ENCODE measurements around the gene DYNLRB1.

Gene DYNLRB1

DNA sequence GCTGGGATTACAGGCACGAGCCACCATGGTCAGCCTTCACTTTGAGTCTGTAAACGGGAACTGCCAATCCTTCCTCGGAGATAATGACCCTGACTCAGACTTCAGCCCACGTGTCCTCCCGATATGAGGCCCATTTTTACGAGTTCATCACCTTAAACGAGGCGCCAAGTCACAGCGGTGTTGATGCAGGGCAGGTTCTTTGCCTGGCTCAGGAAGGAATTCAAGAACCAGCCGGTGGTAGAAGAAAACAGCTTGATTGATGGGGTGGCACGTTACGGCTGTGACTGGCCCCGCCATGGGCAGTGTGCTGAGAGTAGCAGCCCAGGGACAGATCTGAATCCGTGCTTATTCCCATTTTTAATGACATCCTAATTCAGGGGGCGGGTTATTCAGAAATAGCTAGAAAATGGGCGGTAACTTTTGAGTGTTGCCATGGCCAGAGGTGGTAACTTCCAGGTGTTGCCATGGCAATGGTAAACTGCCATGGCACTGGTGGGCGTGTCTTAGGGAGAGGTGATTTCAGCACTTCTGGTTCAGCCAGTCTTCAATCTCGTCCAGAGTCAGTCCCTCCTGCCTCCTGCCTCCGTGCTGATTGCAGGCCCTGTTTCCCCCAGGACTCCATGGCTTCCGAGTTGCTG is 33.2 kb downstream of the DYNLRB1 start:
- TF ChIP-seq, protein P1, sequence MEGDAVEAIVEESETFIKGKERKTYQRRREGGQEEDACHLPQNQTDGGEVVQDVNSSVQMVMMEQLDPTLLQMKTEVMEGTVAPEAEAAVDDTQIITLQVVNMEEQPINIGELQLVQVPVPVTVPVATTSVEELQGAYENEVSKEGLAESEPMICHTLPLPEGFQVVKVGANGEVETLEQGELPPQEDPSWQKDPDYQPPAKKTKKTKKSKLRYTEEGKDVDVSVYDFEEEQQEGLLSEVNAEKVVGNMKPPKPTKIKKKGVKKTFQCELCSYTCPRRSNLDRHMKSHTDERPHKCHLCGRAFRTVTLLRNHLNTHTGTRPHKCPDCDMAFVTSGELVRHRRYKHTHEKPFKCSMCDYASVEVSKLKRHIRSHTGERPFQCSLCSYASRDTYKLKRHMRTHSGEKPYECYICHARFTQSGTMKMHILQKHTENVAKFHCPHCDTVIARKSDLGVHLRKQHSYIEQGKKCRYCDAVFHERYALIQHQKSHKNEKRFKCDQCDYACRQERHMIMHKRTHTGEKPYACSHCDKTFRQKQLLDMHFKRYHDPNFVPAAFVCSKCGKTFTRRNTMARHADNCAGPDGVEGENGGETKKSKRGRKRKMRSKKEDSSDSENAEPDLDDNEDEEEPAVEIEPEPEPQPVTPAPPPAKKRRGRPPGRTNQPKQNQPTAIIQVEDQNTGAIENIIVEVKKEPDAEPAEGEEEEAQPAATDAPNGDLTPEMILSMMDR (IDR thresholded peaks at IDR 0.05; ENCODE audit: low read depth, low read length), result no peak
- no peak for TF ChIP-seq POLR2A (IDR thresholded peaks at IDR 0.05; ENCODE audit: extremely low read depth, insufficient read length)
- TF ChIP-seq, protein P2, sequence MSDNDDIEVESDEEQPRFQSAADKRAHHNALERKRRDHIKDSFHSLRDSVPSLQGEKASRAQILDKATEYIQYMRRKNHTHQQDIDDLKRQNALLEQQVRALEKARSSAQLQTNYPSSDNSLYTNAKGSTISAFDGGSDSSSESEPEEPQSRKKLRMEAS (IDR thresholded peaks at IDR 0.05; ENCODE audit: low read depth, low read length), result no peak
- TF ChIP-seq MYC (IDR thresholded peaks at IDR 0.05; ENCODE audit: low read depth, low read length), result no peak
- DNase-seq (ENCODE audit: low read depth), result peak; percentile 15
- no peak overlapping the region for H3K4me3 ChIP-seq (ENCODE audit: low read depth, low read length)

DNA sequence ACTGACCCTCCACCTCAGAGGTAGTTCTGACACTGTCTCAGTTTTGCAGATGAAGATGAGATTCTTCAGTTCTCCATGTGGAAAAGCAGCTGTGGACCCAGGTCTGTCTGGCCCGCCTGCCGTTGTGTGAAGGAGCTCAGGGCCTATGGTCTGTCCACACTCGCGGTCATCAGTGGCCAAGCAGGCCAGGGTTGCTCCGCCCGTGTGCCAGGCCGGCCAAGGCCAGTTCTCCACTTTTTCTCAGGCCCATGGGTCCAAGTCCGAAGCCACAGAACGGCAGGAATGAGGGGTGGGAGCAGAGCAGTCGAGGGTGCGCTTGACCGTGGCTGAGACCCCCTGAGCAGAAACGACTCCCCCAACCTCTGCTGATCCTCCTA is 33.7 kb downstream of the DYNLRB1 start:
- no peak overlapping the region for H3K4me3 ChIP-seq (ENCODE audit: low read depth, low read length)
- no peak for DNase-seq (ENCODE audit: low read depth)
- TF ChIP-seq, protein P2 (IDR thresholded peaks at IDR 0.05; ENCODE audit: low read depth, low read length), result no peak
- TF ChIP-seq POLR2A (IDR thresholded peaks at IDR 0.05; ENCODE audit: extremely low read depth, insufficient read length), result no peak
- TF ChIP-seq, protein P1 (IDR thresholded peaks at IDR 0.05; ENCODE audit: low read depth, low read length), result no peak
- TF ChIP-seq MYC (IDR thresholded peaks at IDR 0.05; ENCODE audit: low read depth, low read length), result no peak

GRCh38 chr20:34552569-34552968 is 36.3 kb downstream of the DYNLRB1 start:
- no peak for DNase-seq (ENCODE audit: low read depth)
- H3K4me3 ChIP-seq (ENCODE audit: low read depth, low read length), result no peak overlapping the region
- TF ChIP-seq, protein P2 (IDR thresholded peaks at IDR 0.05; ENCODE audit: low read depth, low read length), result no peak
- TF ChIP-seq POLR2A (IDR thresholded peaks at IDR 0.05; ENCODE audit: extremely low read depth, insufficient read length) (no peak), MYC (IDR thresholded peaks at IDR 0.05; ENCODE audit: low read depth, low read length) (no peak)
- TF ChIP-seq, protein P1 (IDR thresholded peaks at IDR 0.05; ENCODE audit: low read depth, low read length), result no peak

DNA sequence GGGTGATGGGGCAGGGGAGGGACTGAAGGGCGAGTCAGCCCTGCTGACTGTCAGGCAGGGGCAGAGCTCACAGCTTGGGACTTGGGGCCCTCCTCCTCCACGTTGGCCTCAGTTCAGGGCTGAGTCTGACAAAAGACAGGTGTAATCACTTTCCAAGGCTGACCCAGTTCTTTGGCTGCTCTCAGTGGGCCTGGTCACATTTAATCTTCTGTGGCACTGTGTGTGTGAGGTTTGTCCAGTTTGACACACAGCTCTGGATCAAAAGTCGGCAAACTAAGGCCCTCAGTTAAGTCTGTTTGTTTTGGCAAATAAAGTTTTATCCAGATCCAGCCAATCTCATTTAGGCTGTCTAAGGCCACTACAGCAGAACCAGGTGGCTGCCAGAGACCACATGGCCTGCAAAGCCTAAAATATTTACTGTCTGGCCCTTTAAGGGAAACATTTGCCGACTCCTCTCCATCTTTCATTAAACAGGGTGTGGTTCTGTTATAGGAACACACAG is 37.2 kb downstream of the DYNLRB1 start:
- TF ChIP-seq, protein P2 (IDR thresholded peaks at IDR 0.05; ENCODE audit: low read depth, low read length), result no peak
- DNase-seq (ENCODE audit: low read depth), result no peak
- no peak overlapping the region for H3K4me3 ChIP-seq (ENCODE audit: low read depth, low read length)

DNA sequence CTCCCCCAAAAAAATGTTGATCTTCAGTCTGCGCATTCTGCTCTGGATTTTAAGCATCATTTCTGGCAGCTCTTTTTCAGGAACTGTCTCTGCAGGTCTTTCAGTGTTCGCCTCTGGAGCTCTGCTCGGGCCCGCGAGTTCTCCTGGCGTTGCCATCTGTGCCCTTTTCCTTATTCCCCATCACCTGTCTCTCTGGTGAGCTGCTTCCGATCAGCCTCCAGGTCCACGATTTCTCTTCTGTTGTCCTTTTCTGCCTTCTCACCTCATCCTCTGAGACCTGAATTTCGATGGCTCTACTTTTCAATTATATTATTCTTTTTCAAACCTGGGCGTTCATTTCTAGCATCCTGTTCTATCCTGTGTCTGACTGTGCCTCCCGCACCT is 41.7 kb downstream of the DYNLRB1 start:
- no peak for DNase-seq (ENCODE audit: low read depth)
- H3K4me3 ChIP-seq (ENCODE audit: low read depth, low read length), result no peak overlapping the region
- TF ChIP-seq, protein P1 (IDR thresholded peaks at IDR 0.05; ENCODE audit: low read depth, low read length), result no peak
- TF ChIP-seq POLR2A (IDR thresholded peaks at IDR 0.05; ENCODE audit: extremely low read depth, insufficient read length), result no peak
- no peak for TF ChIP-seq MYC (IDR thresholded peaks at IDR 0.05; ENCODE audit: low read depth, low read length)
- TF ChIP-seq, protein P2 (IDR thresholded peaks at IDR 0.05; ENCODE audit: low read depth, low read length), result no peak

DNA sequence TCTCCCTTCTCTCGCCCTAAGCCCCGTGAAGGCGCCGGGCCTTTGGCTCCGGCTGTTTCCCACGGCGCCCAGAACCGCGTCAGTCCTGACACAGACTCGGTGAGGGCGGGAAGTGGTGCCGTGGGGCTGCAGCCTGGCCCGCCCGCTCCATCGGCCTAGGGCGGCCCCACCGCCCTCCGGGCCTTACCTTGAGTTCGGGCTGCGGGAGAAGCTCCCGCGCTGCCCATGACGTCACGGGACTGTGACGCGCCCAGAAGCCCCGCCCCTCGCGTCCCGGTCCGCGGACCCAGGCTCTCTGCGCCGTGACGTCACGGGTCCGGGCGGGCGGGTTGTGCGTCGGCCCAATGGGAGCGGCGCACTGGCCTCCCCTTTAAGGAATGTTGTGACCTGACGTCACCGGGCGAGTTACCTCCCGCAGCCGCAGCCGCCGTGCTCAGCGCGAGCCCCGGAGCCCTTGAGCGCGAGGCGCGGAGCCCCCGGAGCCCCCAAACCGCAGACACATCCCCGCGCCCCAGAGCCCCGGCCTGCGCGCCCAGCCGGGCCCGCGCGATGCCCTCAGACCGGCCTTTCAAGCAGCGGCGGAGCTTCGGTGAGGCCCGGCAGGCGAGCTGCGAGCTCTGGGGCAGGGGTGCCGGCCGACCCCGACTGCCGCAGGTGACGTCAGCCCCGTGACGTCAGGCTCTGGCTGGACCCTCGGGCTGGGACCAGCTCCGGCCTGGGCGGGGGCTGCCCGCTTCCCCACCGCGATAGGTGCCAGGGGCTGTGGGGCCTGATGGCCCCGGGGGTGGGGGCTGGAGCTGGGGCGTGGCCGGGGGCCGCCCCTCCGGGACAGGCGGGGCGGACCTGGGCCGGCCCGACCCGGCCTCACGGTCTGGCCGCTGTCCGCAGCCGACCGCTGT is 42.3 kb downstream of the DYNLRB1 start, which contains the start of gene MAP1LC3A:
Gene MAP1LC3A (plus strand): TSS at position 399 of the 899 bp plus-strand sequence. CDS start 151 bp downstream, at position 550.
- no peak within 1 kb of the TSS for H3K4me3 ChIP-seq (ENCODE audit: low read depth, low read length)
- DNase-seq (ENCODE audit: low read depth), result no peak
- TF ChIP-seq, protein P2 (IDR thresholded peaks at IDR 0.05; ENCODE audit: low read depth, low read length), result no peak
- TF ChIP-seq, protein P1 (IDR thresholded peaks at IDR 0.05; ENCODE audit: low read depth, low read length), result no peak
- TF ChIP-seq POLR2A (IDR thresholded peaks at IDR 0.05; ENCODE audit: extremely low read depth, insufficient read length), result no peak
- TF ChIP-seq MYC (IDR thresholded peaks at IDR 0.05; ENCODE audit: low read depth, low read length), result no peak

All from NB4 (cell line).